GDM1 (cell line): Measurements from ENCODE around the gene CRX.
A peak's percentile ranks its signal among the peaks of the same experiment; 100 is the strongest.
"Not testable (repeated sequence)": the region's sequence is repeated elsewhere in the genome, so short reads cannot be mapped to it uniquely, and the experiment has no call there.

Source experiments
- DNase-seq: peaks from one replicate; lab custom pipeline; 2025; lab: John Stamatoyannopoulos, UW

Gene CRX

DNA sequence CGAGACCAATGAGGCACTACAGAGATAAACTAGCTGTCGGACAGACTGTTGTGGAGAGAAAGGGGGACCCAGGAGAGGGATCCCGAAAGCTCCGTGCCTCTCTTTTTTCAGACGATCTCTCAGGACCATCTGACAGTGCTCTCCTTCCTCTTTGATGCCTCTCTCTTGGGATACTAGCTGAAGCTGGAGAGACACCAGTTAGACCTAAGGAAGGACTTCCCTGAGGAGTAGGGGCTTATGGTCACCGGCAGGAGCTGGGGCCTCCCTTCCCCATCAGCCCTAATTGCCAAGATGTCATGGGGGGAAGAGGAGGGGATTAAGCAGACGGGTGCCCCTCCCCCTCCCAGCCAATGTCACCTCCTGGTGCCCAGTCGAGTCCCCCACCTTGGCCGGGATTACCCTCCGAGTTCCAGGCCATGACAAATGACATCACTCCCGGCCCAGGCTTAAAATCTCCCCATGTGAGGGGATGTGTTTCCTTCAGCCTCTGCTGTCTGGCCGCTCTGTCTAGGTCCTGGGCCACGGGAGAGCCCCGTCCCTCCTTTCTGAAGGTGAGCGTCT, at the start of gene CRX:
TSS of gene CRX (plus strand) at position 478 of the 561 bp plus-strand sequence. CDS start 12,507 bp downstream, outside the sequence.
- DNase-seq, result no peak

DNA sequence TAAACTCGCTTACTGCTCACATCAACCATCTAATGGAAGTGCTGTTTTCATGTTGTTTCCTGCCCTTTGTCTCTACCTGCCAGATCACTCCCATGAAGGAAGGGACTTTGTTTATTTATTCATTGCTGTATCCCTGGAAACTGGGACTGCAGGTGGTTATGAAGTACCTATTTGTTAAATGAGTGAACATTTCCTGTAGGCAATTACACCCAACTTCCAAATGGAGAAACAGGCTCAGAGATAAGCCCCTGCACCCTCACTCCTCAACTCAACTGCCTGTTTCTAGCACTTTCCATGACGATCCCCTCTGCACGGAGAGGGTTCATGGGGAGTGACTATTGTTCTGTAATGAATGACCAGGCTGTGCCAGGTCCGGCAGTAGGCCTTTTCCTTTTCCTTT, 45.2 kb upstream of the CRX start:
- no peak for DNase-seq

DNA sequence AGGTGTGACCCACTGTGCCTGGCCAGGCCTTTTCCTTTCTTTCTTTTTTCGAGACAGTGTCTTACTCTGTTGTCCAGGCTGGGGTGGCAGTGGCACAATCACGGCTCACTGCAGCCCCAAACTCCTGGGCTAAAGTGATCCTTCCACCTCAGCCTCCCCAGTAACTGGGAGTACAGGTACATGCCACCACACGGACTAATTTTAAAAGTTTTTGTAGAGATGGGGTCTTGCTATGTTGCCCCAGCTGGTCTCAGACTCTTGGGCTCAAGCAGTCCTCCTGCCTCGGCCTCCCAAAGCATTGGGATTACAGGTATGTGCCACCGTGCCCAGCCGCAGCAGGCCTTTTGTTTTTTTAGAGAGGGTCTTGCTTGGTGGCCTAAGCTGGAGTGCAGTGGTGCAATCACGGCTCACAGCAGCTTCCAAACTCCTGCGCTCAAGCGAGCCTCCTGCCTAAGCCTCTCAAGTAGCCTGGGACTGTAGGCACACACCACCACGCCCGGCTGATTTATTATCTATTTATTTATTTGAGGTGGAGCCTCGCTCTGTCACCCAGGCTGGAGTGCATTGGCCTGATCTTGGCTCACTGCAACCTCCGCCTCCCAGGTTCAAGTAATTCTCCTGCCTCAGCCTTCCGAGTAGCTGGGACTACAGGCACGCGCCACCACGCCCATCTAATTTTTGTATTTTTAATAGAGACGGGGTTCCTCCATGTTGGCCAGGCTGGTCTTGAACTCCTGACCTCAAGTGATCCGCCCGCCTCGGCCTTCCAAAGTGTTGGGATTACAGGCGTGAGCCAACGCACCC, 44.3 kb upstream of the CRX start:
- not testable (repeated sequence) for DNase-seq

DNA sequence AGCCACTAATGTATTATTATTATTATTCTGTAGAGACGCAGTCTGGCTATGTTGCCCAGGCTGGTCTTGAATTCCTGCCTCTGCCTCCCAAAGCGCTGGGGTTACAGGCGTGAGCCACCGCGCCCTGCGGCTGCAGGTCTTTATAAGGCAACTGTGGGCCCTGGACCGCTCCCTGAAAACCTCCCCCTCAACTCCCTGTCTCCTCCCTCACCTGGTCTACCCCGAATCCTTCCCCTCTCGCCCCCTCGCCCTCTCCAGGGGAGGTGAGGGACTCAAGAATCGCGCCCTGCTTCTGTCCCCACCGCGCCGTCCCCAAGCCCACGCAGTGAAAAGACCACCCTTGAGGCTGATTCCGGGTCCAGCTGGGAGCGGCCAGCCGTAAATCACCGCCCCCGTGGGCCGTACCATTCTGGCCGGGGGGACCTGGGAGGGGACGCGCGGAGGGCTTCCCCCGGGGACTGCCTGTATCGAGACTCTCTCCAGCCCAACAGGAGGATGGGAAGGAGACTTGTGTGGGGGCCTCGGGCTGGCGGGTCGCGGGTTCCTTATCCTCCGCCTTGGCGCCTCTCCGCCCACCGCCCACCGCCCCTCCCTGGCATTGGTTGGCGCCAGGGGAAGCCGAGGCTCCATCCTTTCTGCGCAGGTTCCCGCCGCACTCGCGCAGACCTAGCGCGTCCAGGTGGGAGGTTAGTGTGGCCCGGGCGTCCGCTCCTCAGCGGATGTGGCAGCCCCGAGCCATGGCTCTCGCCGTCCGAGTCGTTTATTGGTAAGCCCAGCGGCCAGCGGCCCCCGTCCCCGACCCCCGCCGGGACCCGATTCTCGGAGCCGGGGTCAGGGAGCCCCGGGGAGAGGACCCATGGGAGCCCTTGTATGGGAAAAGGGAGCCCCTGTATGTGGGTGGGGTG, 43.4 kb upstream of the CRX start, which contains the start of gene SELENOW:
TSS of gene SELENOW (plus strand) at position 655 of the 905 bp plus-strand sequence. CDS start at position 738, 83 bp downstream.
- peak; percentile 51 for DNase-seq

DNA sequence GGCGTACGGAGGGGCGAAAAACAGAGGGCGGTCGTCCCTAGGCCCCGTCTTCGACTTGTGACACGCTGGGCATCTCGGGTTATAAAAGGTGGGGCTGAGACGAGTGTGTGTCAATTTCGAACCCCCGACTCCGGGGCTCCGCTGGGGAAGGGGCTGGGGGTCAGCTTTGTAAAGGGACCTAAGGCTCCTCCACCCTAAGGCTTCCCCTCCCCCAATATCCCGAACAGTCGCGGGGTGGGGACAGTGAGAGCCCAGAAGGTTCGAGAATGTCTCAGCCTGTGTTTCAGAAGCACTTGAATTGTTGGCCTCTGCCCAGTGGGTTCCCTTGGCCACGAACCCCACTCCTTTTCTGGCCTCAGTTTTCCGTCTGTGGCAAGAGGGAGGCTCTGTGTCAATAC, 42.8 kb upstream of the CRX start:
- DNase-seq, result no peak

DNA sequence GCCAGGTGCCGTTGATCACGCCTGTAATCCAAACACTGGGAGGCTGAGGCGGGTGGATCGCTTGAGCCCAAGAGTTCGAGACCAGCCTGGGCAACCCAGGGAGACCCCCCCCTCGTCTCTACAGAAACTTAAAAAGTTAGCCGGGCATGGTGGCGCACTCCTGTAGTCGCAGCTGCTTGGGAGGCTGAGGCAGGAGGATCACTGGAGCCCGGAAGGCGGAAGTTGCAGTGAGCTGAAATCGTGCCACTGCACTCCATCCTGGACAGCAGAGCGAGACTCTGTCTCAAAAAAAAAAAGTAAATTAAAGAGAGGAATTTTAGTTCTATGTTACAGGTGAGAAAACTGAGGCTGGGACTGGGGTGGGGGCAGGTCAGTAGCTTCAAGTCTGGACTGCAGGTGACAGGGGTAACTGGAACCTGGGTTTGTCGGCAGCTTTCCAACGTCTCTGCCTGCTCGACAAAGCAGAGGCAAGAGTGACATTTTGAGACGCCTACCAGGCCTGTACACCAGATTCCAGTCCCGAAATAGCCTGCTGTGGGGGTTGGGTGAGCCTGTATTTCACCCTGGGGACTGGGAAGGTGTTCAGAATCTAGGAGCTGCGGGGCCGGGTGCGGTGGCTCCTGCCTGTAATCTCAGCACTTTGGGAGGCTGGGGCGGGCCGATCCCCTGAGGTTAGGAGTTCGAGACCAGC, 42.1 kb upstream of the CRX start:
- DNase-seq, result no peak

DNA sequence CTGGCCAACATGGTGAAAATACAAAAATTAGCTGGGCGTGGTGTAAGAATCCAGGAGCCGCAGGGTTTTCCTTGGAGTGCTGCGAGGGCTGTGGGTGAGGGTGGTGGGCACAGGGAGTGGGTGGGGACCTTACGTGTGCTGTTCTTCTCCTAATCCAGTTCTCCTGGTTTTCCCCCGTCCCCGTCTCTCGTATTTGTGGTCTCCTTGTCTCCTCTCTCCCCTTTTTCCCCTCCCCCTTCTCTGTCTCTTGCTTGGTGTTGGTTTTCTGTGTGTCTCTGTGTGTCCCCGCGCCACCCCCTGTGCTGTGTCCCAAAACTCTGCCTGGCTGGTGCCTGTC, 41.6 kb upstream of the CRX start:
- DNase-seq, result no peak

DNA sequence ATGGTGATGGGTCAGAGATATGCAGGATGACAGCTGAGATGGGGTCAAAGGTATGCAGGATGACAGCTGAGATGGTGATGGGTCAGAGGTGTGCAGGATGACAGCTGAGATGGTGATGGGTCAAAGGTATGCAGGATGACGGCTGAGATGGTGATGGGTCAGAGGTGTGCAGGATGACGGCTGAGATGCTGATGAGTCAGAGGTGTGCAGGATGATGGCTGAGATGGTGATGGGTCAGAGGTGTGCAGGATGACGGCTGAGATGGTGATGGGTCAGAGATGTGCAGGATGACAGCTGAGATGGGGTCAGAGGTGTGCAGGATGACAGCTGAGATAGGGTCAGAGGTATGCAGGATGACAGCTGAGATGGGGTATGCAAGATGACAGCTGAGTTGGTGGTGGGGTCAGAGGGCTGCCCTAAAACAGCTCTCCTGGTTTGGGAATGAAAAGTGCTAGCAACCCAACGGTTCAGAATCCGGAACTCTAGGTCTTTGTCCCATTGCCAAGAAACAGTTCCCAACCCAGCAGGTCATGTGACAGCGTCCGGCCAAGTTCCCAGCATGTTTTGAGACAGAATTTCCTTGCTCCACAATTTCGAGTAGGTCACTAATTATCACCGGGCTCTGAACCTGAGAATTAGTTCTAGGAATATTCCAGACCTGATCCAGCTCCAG, 40.0 kb upstream of the CRX start:
- DNase-seq, result no peak

DNA sequence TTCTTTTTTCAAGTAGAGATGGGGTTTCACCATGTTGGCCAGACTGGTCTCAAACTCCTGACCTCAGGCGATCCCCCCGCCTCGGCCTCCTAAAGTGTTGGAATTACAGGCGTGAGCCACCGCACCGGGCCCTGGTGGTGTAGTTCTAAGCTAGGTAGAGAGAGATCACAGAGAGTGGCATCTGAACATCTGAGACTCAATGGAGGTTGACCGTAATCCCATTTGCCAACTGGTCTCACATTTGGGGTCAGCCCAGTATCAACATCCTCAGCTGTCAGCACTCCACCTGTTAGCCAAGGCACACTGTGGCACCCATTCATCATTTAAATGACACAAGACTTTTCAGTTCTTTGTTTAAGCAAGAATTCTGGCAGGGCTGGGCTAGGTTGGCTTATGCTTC, 35.2 kb upstream of the CRX start:
- DNase-seq, result no peak

DNA sequence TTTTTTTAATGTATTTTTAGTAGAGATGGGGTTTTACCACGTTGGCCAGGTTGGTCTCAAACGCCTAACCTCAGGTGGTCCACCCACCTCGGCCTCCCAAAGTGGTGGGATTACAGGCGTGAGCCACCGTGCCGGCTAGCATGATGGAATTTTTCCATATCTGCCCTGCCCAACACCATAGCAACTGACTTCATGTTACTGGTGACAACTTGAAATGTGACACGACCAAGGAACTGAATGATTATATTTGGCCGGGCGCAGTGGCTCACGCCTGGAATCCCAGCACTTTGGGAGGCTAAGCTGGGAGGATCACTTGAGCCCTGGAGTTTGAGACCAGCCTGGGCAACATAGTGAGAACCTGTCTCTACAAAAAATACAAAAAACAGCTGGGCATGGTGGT, 34.4 kb upstream of the CRX start:
- not testable (repeated sequence) for DNase-seq

DNA sequence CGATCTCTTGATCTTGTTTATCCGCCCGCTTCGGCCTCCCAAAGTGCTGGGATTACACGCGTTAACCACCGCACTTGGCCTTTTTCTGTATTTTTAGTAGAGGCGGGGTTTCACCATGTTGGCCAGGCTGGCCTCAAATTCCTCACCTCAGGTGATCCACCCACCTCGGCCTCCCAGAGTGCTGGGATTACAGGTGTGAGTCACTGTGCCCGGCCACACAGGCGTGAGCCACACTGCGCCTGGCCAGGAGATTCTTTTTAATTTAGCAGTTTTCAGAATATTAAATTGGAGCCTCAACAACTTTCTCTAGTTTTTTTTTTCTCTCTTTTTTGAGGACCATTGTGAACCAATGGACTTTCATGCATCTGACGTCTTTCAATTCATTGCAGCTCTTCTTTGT, 31.9 kb upstream of the CRX start:
- DNase-seq, result not testable (repeated sequence)

DNA sequence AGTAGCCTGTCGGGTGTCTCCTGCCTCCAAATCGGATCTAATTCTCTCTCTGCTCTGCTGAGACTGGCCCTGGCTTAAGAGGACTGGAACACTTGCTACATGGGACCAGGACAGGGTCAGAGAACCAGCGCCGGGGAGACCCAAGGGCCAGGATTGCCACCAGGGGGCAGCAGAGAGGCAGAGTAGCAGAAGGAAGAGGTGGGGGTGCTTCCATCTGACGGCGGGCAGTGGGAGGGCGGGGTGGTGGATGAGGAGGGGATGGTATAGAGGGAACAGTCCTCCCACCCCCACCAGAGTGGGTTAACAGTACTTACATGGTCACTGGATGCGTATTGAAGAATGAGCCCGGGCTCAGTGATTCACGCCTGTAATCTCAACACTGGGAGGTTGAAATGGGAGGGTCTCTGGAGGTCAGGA, 31.3 kb upstream of the CRX start:
- peak; percentile 57 for DNase-seq

DNA sequence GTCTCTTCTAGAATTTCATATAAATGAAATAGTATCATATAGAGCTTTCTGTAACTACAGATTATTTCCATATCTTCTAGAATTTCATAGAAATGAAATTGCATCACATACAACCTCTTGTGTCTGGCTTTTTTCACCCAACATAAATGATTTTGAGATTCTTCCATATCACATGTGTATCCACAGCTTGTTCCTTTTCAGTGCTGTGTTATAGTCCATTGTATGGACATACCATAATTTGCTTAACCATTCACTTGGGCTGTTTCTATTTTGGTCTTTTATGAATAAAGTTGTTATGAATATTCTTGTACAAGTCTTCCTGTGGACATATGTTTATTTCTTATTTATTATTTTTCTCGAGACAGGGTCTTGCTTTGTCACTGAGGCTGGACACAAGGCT, 29.1 kb upstream of the CRX start:
- DNase-seq, result no peak

DNA sequence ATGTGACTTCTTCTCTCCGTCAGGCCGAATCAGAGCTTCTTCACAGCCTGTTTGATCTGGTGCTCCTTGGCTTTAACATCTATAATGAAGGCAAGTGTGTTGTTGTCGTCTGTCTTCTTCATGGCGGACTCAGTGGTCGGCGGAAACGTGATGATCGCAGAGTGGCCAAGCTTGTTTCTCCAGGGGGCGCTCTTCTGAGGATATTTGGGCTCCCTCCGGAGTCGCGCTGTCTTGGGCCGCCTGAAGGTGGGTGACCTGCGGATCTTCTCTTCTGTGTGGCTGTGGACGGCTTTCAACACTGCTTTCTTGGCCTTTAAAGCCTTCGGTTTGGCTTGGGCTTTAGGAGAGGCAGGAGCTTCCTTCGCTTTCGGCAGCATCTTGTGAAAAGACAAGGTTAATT, 27.2 kb upstream of the CRX start:
- no peak for DNase-seq

DNA sequence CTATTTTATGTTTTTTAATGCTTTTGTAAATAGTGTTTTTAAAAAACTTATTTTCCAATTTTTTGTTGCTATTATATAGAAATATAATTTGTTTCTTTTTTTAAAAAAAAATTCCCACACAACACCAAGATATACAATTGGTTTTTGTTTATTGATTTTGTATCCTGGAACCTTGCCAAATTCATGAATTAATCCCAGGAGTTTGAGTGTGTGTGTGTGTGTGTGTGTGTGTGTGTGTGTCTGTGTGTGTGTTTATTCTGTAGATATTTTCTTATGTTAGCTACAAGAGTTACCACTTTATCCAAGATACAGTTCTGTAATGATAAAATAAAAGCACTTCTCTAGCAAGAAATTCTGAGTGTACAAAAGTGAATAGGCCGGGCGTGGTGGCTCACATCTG, 25.0 kb upstream of the CRX start:
- DNase-seq, result no peak

DNA sequence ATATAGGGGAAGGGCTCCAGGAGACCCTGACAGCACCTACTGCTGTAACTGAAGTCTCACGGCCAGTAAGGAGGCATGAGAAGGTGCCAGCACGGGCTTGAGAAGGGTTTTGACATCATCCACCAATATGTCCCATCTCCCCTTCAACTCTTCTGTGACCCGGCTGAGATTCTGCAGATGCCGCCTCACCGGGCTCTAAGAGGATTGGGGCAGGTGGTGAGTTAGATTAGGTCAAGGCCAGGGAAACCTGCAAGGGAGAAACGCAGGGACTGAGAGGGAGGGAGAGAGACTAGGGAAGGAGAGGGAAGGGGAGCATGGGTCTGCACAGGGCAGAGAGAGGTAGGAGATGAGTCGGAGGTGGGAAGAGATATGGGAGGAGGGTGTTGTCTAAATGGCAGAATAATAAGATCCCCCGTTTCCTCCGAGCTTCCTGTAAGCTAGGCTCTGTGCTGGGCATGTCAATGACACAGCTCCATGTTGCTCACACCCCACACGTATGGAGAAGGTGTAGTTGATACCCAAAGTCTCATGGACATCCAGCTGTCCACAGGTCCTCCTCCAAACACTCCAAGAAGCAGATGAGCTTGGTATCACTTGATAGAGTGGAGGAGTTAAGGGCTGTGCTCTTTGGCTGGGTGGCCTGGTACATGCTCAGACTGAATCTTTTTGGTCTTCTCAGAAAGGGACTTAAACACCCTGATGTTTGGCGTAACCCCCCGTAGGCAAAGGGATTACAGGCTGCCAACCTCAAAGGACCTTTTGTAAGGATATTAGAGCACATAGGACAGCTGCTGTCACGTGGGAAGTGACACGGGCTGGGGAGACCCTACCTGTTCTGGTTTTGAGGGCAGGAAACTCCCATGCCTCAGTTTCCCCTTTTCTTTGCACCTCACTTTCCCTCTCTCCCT, 23.5 kb upstream of the CRX start:
- DNase-seq, result no peak

DNA sequence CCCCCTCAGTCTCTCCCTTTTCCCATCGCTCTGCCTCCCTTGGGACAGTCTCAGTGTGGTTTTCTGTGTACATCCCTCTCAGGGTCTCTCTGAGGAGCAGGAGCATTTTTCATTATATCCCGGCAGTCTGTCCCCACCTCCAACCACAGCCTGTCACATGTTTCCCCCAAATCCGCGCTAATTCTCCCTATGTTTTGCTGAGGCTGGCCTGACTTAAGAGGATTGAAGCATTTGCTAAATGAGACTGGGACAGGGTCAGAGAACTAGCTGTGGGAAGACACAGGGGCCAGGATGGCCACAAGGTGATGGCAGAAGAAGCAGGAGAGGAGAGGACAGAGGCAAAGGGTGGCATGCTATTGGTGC, 22.9 kb upstream of the CRX start:
- no peak for DNase-seq

DNA sequence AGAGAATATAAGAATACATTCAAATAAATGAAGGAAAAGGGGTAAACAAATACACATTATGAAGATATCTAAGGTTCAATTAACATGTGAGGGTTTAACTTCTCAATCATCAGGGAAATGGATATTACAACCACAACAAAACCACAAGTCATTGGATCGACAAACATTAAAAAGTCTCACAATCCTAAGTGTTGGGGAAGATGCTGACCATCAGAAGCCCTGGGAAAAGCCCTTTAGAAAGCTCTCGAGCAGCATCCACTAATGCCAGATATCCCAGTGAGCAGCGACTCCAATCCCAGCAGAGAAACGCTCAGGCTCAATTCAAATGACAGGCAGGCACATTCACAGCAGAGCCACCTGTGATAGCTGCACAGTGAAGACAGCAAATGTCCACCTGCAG, 20.5 kb upstream of the CRX start:
- no peak for DNase-seq

DNA sequence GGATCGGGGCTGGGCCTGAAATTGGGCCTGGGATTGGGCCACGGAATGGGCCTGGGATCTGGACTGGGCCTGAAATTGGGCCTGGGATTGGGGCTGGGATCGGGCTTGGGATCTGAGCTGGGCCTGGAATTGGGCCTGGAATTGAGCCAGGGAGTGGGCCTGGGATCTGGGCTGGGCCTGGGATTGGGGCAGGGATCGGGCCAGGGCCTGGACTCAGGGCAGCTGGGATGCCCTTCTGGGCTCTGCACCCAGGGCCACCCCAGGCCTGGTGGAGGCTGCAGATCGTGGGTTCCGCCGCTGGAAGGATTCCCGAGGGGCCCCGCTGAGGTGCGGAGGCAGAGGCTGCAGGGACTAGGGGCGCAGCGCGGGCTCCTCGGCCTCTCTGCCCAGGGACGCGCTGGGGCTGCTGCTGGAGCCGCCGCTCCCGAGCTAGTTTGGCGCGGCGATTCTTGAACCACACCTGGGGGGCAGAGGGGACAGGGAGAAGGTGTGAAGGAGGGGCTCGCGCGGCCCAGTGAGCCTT, 19.2 kb upstream of the CRX start:
- no peak for DNase-seq

DNA sequence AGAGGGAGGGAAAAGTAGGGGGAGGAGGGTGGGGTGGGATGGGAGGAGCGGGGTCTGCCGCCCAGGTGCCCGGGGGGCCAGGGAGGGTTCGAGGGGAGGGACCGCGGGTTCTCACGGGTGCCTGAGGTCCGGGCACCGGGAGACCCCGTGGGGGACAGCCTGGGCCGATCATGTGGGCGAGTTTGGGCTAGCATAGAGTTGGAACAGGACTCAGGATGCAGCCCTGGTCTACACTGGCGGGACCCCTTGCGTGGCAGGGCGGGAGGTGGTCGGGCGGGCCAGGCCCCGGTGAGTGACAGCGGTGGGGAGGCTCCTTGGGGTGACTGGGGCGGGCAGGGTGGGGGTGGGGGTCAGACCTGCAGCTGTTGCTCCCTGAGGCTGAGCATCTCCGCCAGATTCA, 18.6 kb upstream of the CRX start:
- DNase-seq, result not testable (repeated sequence)
